ENCODE results near the gene FOXO1.

DNA sequence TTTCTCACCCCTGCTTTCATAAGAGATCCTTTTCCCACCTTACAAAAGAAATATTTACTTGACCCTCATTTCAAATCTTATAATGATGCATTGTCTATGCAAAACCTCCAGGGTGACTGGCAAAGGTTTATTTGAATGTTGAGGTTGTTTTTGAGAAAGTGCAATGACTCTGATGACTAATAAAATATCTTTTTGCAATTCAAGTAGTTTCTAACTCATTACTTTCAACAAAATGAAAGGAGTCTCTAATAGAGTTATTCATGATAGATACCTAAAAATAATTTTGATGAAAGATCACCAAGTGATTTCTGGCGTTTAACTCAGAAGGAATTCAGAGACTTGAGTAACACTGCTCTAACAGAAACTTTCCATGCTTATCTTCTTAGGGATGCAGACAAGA, 144.2 kb downstream of the FOXO1 start:
- TF ChIP-seq GABPA (tag; conservative IDR thresholded peaks at IDR 0.05; ENCODE audit: low read depth), result no peak
- TF ChIP-seq DMBX1 (CRISPR knock-in tag; IDR thresholded peaks at IDR 0.05; ENCODE audit: borderline replicate concordance), result no peak
- TF ChIP-seq CHD1 (IDR thresholded peaks at IDR 0.05; ENCODE audit: low read length), result no peak
- TF ChIP-seq, protein P1, sequence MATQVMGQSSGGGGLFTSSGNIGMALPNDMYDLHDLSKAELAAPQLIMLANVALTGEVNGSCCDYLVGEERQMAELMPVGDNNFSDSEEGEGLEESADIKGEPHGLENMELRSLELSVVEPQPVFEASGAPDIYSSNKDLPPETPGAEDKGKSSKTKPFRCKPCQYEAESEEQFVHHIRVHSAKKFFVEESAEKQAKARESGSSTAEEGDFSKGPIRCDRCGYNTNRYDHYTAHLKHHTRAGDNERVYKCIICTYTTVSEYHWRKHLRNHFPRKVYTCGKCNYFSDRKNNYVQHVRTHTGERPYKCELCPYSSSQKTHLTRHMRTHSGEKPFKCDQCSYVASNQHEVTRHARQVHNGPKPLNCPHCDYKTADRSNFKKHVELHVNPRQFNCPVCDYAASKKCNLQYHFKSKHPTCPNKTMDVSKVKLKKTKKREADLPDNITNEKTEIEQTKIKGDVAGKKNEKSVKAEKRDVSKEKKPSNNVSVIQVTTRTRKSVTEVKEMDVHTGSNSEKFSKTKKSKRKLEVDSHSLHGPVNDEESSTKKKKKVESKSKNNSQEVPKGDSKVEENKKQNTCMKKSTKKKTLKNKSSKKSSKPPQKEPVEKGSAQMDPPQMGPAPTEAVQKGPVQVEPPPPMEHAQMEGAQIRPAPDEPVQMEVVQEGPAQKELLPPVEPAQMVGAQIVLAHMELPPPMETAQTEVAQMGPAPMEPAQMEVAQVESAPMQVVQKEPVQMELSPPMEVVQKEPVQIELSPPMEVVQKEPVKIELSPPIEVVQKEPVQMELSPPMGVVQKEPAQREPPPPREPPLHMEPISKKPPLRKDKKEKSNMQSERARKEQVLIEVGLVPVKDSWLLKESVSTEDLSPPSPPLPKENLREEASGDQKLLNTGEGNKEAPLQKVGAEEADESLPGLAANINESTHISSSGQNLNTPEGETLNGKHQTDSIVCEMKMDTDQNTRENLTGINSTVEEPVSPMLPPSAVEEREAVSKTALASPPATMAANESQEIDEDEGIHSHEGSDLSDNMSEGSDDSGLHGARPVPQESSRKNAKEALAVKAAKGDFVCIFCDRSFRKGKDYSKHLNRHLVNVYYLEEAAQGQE (IDR thresholded peaks at IDR 0.05; ENCODE audit: borderline replicate concordance), result no peak
- TF ChIP-seq, protein P1 (CRISPR knock-in tag; IDR thresholded peaks at IDR 0.05; ENCODE audit: low read depth), result no peak
- no peak for TF ChIP-seq RCOR1 (IDR thresholded peaks at IDR 0.05; ENCODE audit: borderline replicate concordance in 1 of 2, low read depth in 2 of 2, low read length in 2 of 2)
- TF ChIP-seq, protein P2, sequence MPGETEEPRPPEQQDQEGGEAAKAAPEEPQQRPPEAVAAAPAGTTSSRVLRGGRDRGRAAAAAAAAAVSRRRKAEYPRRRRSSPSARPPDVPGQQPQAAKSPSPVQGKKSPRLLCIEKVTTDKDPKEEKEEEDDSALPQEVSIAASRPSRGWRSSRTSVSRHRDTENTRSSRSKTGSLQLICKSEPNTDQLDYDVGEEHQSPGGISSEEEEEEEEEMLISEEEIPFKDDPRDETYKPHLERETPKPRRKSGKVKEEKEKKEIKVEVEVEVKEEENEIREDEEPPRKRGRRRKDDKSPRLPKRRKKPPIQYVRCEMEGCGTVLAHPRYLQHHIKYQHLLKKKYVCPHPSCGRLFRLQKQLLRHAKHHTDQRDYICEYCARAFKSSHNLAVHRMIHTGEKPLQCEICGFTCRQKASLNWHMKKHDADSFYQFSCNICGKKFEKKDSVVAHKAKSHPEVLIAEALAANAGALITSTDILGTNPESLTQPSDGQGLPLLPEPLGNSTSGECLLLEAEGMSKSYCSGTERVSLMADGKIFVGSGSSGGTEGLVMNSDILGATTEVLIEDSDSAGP (CRISPR knock-in tag; IDR thresholded peaks at IDR 0.05), result no peak
- no peak for TF ChIP-seq MAFK (IDR thresholded peaks at IDR 0.05; ENCODE audit: low read length)
- no peak for TF ChIP-seq ZNF217 (CRISPR knock-in tag; IDR thresholded peaks at IDR 0.05)
- no peak for TF ChIP-seq ZBTB40 (IDR thresholded peaks at IDR 0.05)
- no peak for TF ChIP-seq ZBTB40 (CRISPR knock-in tag; IDR thresholded peaks at IDR 0.05)
- TF ChIP-seq KDM5B (IDR thresholded peaks at IDR 0.05; ENCODE audit: insufficient replicate concordance, low read depth, low read length), result no peak
- no peak for TF ChIP-seq FOXA3 (CRISPR knock-in tag; conservative IDR thresholded peaks at IDR 0.05 in 1 of 2, IDR thresholded peaks at IDR 0.05 in 1 of 2)
- TF ChIP-seq FOXJ3 (CRISPR knock-in tag; IDR thresholded peaks at IDR 0.05), result no peak
- TF ChIP-seq MED1 (CRISPR knock-in tag; IDR thresholded peaks at IDR 0.05; ENCODE audit: borderline replicate concordance), result no peak
